ENCODE data around the gene MMP24. TPM values are rescaled to one million over a fixed set of nuclear protein-coding genes. Genes with fewer than 3 reads are reported as not detected.

The MMP24 gene
- total RNA-seq, 1 experiment from 2014 or later = 7.1 TPM

DNA sequence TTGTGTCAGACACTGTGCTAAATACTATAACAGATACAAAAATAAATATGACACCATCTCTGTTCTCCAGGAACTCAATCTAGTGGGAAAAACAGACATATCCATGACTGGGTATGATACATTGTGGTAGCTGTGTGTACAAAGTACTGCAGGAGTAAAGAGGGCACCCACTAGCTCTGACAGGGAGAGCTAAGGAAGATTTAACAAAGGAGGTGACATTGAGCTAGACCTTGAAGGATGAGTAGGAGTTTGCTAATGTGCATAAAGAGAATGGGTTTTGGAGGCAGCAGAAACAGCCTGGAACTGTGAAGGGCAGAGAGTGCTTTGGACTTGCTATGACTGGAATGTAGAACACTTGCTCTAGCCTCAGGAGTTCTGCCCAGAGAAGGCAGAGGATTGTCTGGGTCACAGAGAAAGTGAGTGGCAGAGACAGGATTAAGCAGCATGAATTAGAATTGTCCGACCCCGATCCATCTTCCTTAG, 14.4 kb downstream of the MMP24 start:
- DNase-seq (ENCODE audit: low read depth, low spot score) (no peak), ATAC-seq (no peak)
- POLR2A ChIA-PET = no interaction called here
- CTCF ChIA-PET = no interaction called here
- no peak overlapping the region for H3K27ac ChIP-seq (ENCODE audit: low read length)
- in situ Hi-C loops (cut with HindIII; ENCODE audit: low pct_unique_long_range_greater_than_20kb, low sequenced_read_pairs) = no loop called here
- H3K4me3 ChIP-seq (ENCODE audit: low read depth in 2 of 2, low read length in 2 of 2) = no peak overlapping the region
- no peaks in the 10 kb centered on the region for H3K36me3 ChIP-seq (ENCODE audit: control insufficient read depth, insufficient read depth, low read length)
- H3K4me1 ChIP-seq (ENCODE audit: control insufficient read depth, insufficient read depth, low read length) = no peaks in the 10 kb centered on the region
- intact Hi-C loops (cut with micrococcal nuclease; ENCODE audit: unreplicated experiment) = no loop called here
- H3K27me3 ChIP-seq (ENCODE audit: control insufficient read depth, insufficient read depth, low read length) = no peaks in the 10 kb centered on the region
- TF ChIP-seq POLR2AphosphoS5 (IDR thresholded peaks at IDR 0.05; ENCODE audit: low read depth, low read length) = no peak
- TF ChIP-seq, protein P1, sequence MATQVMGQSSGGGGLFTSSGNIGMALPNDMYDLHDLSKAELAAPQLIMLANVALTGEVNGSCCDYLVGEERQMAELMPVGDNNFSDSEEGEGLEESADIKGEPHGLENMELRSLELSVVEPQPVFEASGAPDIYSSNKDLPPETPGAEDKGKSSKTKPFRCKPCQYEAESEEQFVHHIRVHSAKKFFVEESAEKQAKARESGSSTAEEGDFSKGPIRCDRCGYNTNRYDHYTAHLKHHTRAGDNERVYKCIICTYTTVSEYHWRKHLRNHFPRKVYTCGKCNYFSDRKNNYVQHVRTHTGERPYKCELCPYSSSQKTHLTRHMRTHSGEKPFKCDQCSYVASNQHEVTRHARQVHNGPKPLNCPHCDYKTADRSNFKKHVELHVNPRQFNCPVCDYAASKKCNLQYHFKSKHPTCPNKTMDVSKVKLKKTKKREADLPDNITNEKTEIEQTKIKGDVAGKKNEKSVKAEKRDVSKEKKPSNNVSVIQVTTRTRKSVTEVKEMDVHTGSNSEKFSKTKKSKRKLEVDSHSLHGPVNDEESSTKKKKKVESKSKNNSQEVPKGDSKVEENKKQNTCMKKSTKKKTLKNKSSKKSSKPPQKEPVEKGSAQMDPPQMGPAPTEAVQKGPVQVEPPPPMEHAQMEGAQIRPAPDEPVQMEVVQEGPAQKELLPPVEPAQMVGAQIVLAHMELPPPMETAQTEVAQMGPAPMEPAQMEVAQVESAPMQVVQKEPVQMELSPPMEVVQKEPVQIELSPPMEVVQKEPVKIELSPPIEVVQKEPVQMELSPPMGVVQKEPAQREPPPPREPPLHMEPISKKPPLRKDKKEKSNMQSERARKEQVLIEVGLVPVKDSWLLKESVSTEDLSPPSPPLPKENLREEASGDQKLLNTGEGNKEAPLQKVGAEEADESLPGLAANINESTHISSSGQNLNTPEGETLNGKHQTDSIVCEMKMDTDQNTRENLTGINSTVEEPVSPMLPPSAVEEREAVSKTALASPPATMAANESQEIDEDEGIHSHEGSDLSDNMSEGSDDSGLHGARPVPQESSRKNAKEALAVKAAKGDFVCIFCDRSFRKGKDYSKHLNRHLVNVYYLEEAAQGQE (IDR thresholded peaks at IDR 0.05; ENCODE audit: insufficient read depth in 1 of 2, low read depth in 2 of 2, low read length in 1 of 2) = no peak
- TF ChIP-seq TCF7L2 (IDR thresholded peaks at IDR 0.05; ENCODE audit: low read depth, low read length) = no peak
- TF ChIP-seq, protein P2, sequence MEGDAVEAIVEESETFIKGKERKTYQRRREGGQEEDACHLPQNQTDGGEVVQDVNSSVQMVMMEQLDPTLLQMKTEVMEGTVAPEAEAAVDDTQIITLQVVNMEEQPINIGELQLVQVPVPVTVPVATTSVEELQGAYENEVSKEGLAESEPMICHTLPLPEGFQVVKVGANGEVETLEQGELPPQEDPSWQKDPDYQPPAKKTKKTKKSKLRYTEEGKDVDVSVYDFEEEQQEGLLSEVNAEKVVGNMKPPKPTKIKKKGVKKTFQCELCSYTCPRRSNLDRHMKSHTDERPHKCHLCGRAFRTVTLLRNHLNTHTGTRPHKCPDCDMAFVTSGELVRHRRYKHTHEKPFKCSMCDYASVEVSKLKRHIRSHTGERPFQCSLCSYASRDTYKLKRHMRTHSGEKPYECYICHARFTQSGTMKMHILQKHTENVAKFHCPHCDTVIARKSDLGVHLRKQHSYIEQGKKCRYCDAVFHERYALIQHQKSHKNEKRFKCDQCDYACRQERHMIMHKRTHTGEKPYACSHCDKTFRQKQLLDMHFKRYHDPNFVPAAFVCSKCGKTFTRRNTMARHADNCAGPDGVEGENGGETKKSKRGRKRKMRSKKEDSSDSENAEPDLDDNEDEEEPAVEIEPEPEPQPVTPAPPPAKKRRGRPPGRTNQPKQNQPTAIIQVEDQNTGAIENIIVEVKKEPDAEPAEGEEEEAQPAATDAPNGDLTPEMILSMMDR (IDR thresholded peaks at IDR 0.05) = no peak
- no peak for TF ChIP-seq SIN3A (IDR thresholded peaks at IDR 0.05; ENCODE audit: borderline replicate concordance, insufficient read depth, low read depth, low read length)
- no peaks in the 10 kb centered on the region for H3K9me3 ChIP-seq (ENCODE audit: control insufficient read depth, insufficient read depth, low read depth, low read length)
- no TSS peak for BruUV-seq (replicated peaks)

DNA sequence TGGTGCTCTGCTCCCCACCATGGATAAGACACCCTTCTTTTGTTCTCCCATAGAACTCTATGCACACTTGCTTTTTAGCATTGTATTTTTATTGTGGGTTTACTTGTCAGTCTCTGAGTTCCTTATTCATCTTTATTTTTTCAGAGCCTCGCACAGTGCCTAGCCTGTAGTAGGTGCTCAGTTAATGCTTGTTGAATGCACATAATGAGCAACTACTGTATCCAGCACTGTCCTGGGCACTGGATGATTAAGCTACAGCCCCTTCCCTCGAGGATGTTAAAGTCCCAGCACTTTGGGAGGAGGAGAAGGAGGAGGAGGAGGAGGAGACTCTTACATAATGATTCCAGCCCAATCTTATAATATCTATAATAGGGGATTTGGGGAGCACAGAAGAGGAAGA, 16.8 kb downstream of the MMP24 start:
- H3K27me3 ChIP-seq (ENCODE audit: control insufficient read depth, insufficient read depth, low read length) = no peaks in the 10 kb centered on the region
- no peaks in the 10 kb centered on the region for H3K9me3 ChIP-seq (ENCODE audit: control insufficient read depth, insufficient read depth, low read depth, low read length)
- ATAC-seq (no peak), DNase-seq (ENCODE audit: low read depth, low spot score) (no peak)
- H3K4me3 ChIP-seq (ENCODE audit: low read depth in 2 of 2, low read length in 2 of 2) = no peak overlapping the region
- intact Hi-C loops (cut with micrococcal nuclease; ENCODE audit: unreplicated experiment) = no loop called here
- POLR2A ChIA-PET = no interaction called here
- BruUV-seq (replicated peaks) = no TSS peak
- H3K27ac ChIP-seq (ENCODE audit: low read length) = no peak overlapping the region
- no peaks in the 10 kb centered on the region for H3K4me1 ChIP-seq (ENCODE audit: control insufficient read depth, insufficient read depth, low read length)
- CTCF ChIA-PET = no interaction called here
- in situ Hi-C loops (cut with HindIII; ENCODE audit: low pct_unique_long_range_greater_than_20kb, low sequenced_read_pairs) = no loop called here
- no peaks in the 10 kb centered on the region for H3K36me3 ChIP-seq (ENCODE audit: control insufficient read depth, insufficient read depth, low read length)
- TF ChIP-seq, protein P2 (IDR thresholded peaks at IDR 0.05) = no peak
- TF ChIP-seq POLR2AphosphoS5 (IDR thresholded peaks at IDR 0.05; ENCODE audit: low read depth, low read length) (no peak), TCF7L2 (IDR thresholded peaks at IDR 0.05; ENCODE audit: low read depth, low read length) (no peak), SIN3A (IDR thresholded peaks at IDR 0.05; ENCODE audit: borderline replicate concordance, insufficient read depth, low read depth, low read length) (no peak)
- TF ChIP-seq, protein P1 (IDR thresholded peaks at IDR 0.05; ENCODE audit: insufficient read depth in 1 of 2, low read depth in 2 of 2, low read length in 1 of 2) = no peak

Data from Panc1 (cell line).